Liver (tissue), 9 donors: ENCODE data around the gene IGDCC3. TPM values are rescaled to one million over a fixed set of nuclear protein-coding genes. Genes with fewer than 3 reads are reported as not detected.

ENCODE experiments used
- DNase-seq: peaks from one replicate; pipeline ENCODE4 v3.0.0-alpha.2; 2017; ENCODE audit warnings: low spot score
- H3K27ac ChIP-seq, 2 donors: one replicate each; pipeline ENCODE4 v1.7.0; 2013; ENCODE audit warnings: inconsistent platforms in 2 of 2, low read length in 2 of 2, control low read depth in 1 of 2, low read depth in 1 of 2, mild to moderate bottlenecking in 1 of 2
- H3K27me3 ChIP-seq, 4 donors: one replicate each; pipeline versions ENCODE4 v1.6.1 to v1.7.0; 2013; ENCODE audit warnings: low read length in 3 of 4, inconsistent platforms in 1 of 4, mild to moderate bottlenecking in 1 of 4, moderate library complexity in 1 of 4; ENCODE audit not compliant: control insufficient read depth in 4 of 4, insufficient read depth in 4 of 4
- H3K36me3 ChIP-seq, 4 donors: one replicate each; pipeline versions ENCODE4 v1.6.1 to v1.7.0; 2013; ENCODE audit warnings: low read length in 3 of 4, mild to moderate bottlenecking in 3 of 4, low read depth in 1 of 4, moderate library complexity in 1 of 4; ENCODE audit not compliant: control insufficient read depth in 4 of 4, insufficient read depth in 3 of 4
- H3K4me1 ChIP-seq, 4 donors: one replicate each; pipeline versions ENCODE4 v1.6.1 to v1.7.0; 2013; ENCODE audit warnings: low read length in 3 of 4, mild to moderate bottlenecking in 3 of 4, moderate library complexity in 1 of 4; ENCODE audit not compliant: control insufficient read depth in 4 of 4, insufficient read depth in 4 of 4
- H3K4me3 ChIP-seq, 3 donors: one replicate each; pipeline versions ENCODE4 v1.6.1 to v1.7.0; 2013; ENCODE audit warnings: low read length in 3 of 3, control low read depth in 1 of 3, low read depth in 1 of 3, mild to moderate bottlenecking in 1 of 3
- H3K9ac ChIP-seq, 2 donors: one replicate each; pipeline ENCODE4 v1.7.0; 2013; ENCODE audit warnings: low read length in 2 of 2, mild to moderate bottlenecking in 2 of 2, moderate library complexity in 2 of 2, control low read depth in 1 of 2, low read depth in 1 of 2
- H3K9me3 ChIP-seq, 4 donors: one replicate each; pipeline versions ENCODE4 v1.6.1 to v1.7.0; 2013; ENCODE audit warnings: low read length in 3 of 4; ENCODE audit not compliant: control insufficient read depth in 4 of 4
- EGR1 ChIP-seq, 2 donors: IDR thresholded peaks; 2 replicates each; pipeline ENCODE4 v1.6.1; 2016 to 2018; ENCODE audit warnings: antibody characterized with exemption in 2 of 2, low read depth in 2 of 2
- FOXA1 ChIP-seq: IDR thresholded peaks from 2 replicates; pipeline ENCODE4 v1.6.1; 2016; ENCODE audit warnings: antibody characterized with exemption
- FOXA2 ChIP-seq: IDR thresholded peaks from 2 replicates; pipeline ENCODE4 v1.6.1; 2016; ENCODE audit warnings: antibody characterized with exemption
- GABPA ChIP-seq, 2 donors: IDR thresholded peaks in 1 of 2; conservative IDR thresholded peaks in 1 of 2; 2 replicates each; pipeline ENCODE4 v1.6.1; 2016; ENCODE audit warnings: antibody characterized with exemption in 2 of 2, mild to moderate bottlenecking in 1 of 2, moderate library complexity in 1 of 2
- HNF4A ChIP-seq, 2 donors: conservative IDR thresholded peaks; 2 replicates each; pipeline ENCODE4 v1.6.1; 2016; ENCODE audit warnings: antibody characterized with exemption in 2 of 2, mild to moderate bottlenecking in 2 of 2
- HNF4G ChIP-seq: IDR thresholded peaks from 2 replicates; pipeline ENCODE4 v1.6.1; 2016; ENCODE audit warnings: antibody characterized with exemption
- JUND ChIP-seq, 2 donors: IDR thresholded peaks; 2 replicates each; pipeline ENCODE4 v1.6.1; 2016; ENCODE audit warnings: antibody characterized with exemption in 2 of 2
- NR2F2 ChIP-seq: IDR thresholded peaks from 2 replicates; pipeline ENCODE4 v1.6.1; 2016; ENCODE audit warnings: antibody characterized with exemption
- RAD21 ChIP-seq, 2 donors: IDR thresholded peaks; 2 replicates each; pipeline ENCODE4 v1.6.1; 2016; ENCODE audit warnings: antibody characterized with exemption in 2 of 2, mild to moderate bottlenecking in 2 of 2
- RXRA ChIP-seq, 2 donors: IDR thresholded peaks; 2 replicates each; pipeline ENCODE4 v1.6.1; 2017 to 2018; ENCODE audit warnings: antibody characterized with exemption in 2 of 2, mild to moderate bottlenecking in 1 of 2
- SP1 ChIP-seq: IDR thresholded peaks from 2 replicates; pipeline ENCODE4 v1.6.1; 2018; ENCODE audit warnings: antibody characterized with exemption, mild to moderate bottlenecking
- TAF1 ChIP-seq: conservative IDR thresholded peaks from 2 replicates; pipeline ENCODE4 v1.6.1; 2016; ENCODE audit warnings: antibody characterized with exemption, mild to moderate bottlenecking
- YY1 ChIP-seq: IDR thresholded peaks from 2 replicates; pipeline ENCODE4 v1.6.1; 2016; ENCODE audit warnings: antibody characterized with exemption, mild to moderate bottlenecking
- WGBS: extraction: QIAGEN DNeasy Blood & Tissue Kit; methylation state at CpG from one replicate; pipeline ENCODE4 v1.1.7; 2013; 5-methylcytosine and 5-hydroxymethylcytosine counted together
- polyA plus RNA-seq, 2 donors: library from polyadenylated mRNA; stranded (reverse) in 1 of 2; unstranded in 1 of 2; fragments of 200-250 nt in 1 of 2; fragments of >200 nt in 1 of 2; fragmentation: Nextera tagmentation in 1 of 2; extraction: Ambion mirVana in 1 of 2; gene quantifications; one replicate each; pipeline versions ENCODE4 v1.2.1 to v1.2.3, GENCODE V29; 2013 to 2015
- total RNA-seq, 2 donors: library from RNA; depleted of rRNA; stranded (reverse); fragments of >200 nt; gene quantifications; one replicate each; pipeline ENCODE4 v1.2.3, GENCODE V29; 2014
- TF ChIP-seq, protein P1 (sequence below): fragments of 150-350 bp; IDR thresholded peaks from 2 replicates; pipeline ENCODE4 v1.5.1; 2017; ENCODE audit warnings: improper control_type of control experiment, low read depth, low read length; ENCODE audit not compliant: missing input control
- TF ChIP-seq, protein P2 (sequence below): IDR thresholded peaks from 2 replicates; pipeline ENCODE4 v1.6.1; 2016; ENCODE audit warnings: antibody characterized with exemption
- TF ChIP-seq, protein P3 (sequence below): IDR thresholded peaks from 2 replicates; pipeline ENCODE4 v1.6.1; 2016; ENCODE audit warnings: antibody characterized with exemption, mild to moderate bottlenecking
- TF ChIP-seq, protein P4 (sequence below): IDR thresholded peaks from 2 replicates; pipeline ENCODE4 v1.6.1; 2016; ENCODE audit warnings: antibody characterized with exemption
- donor health status: healthy.
- donor health status: healthy.
- donor health status: healthy.
- donor health status: healthy.
- donor health status: healthy.

IGDCC3 gene
- total and polyA plus RNA-seq, 4 donors: 1.5 TPM; not detected in 3

DNA sequence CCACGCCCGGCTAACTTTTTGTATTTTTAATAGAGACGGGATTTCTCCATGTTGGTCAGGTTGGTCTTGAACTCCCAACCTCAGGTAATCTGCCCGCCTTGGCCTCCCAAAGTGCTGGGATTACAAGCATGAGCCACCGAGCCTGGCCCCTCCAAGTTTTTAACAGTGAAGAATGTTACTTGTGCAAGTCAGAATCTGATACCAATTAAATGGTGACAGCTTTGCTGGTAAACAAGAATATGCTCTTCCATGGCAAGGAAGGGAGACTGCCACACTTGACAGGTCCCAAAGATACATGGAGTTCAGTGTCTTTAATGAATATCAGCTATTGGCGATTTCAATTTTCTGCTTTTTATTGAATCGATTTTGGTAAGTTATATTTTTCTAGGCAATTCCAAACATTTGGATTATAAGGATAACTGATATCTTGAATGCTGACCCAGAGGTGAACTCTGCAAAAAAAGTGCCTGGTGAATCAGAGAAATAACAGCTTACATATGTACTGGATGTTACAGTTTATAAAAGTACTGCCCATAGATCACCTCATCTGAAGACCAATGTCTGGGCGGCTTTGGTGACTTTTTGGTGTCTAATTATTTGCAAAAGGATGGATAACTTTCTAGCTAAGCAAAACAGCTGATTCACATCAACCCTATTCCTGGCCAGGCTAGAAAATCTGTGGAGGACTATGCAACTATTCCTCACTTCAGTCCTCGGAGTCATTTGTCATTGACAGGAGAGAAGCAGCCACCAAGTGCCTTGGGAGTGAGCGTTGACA, 92.3 kb downstream of the IGDCC3 start:
- Histone ChIP-seq H3K27me3 (no peaks in the 10 kb centered on the region), H3K4me1 (peaks cover 0 to 16% (median 12%) of the 10 kb centered on the region in 4 donors), H3K4me3 (peak overlapping the region; percentile 70 to 74 (median 74)), H3K9ac (peak overlapping the region; percentile 33 to 62), H3K9me3 (no peaks in the 10 kb centered on the region), H3K27ac (peak overlapping the region; percentile 83 to 96), H3K36me3 (no peaks in the 10 kb centered on the region)
- TF ChIP-seq RXRA (IDR thresholded peaks at IDR 0.05): no peak
- no peak for TF ChIP-seq GABPA (IDR thresholded peaks at IDR 0.05 in 1 of 2, conservative IDR thresholded peaks at IDR 0.05 in 1 of 2)
- TF ChIP-seq HNF4G: no peak
- no peak for TF ChIP-seq JUND (IDR thresholded peaks at IDR 0.05)
- TF ChIP-seq EGR1 (IDR thresholded peaks at IDR 0.05; ENCODE audit: low read depth in 2 of 2): no peak
- TF ChIP-seq, protein P1, sequence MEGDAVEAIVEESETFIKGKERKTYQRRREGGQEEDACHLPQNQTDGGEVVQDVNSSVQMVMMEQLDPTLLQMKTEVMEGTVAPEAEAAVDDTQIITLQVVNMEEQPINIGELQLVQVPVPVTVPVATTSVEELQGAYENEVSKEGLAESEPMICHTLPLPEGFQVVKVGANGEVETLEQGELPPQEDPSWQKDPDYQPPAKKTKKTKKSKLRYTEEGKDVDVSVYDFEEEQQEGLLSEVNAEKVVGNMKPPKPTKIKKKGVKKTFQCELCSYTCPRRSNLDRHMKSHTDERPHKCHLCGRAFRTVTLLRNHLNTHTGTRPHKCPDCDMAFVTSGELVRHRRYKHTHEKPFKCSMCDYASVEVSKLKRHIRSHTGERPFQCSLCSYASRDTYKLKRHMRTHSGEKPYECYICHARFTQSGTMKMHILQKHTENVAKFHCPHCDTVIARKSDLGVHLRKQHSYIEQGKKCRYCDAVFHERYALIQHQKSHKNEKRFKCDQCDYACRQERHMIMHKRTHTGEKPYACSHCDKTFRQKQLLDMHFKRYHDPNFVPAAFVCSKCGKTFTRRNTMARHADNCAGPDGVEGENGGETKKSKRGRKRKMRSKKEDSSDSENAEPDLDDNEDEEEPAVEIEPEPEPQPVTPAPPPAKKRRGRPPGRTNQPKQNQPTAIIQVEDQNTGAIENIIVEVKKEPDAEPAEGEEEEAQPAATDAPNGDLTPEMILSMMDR: no peak
- no peak for TF ChIP-seq TAF1
- no peak for TF ChIP-seq HNF4A (conservative IDR thresholded peaks at IDR 0.05)
- no peak for TF ChIP-seq YY1
- TF ChIP-seq FOXA2: no peak
- TF ChIP-seq FOXA1: no peak
- TF ChIP-seq SP1: no peak
- no peak for DNase-seq
- 76% methylated on average over 10 of the region's 10 CpGs for whole genome bisulfite sequencing

DNA sequence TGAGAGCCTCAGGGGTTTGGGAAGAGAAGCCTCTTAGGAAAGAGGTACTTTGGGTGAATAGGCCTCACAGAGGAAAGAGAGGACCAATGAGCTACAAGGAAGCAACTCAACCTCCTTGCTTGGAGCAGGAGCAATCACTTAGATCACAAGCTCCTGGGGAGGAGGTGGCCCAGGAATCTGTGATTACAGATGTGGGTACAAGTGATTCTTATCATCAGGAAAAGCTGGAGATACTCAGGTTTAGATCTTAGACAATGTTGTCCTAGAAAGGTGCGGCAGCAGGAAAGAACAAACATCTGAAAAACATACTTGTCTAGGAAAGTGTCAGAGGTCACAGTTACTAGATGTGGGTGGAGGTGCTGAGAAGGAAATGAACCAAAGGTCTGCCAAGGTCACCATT, 99.3 kb downstream of the IGDCC3 start:
- Histone ChIP-seq H3K27me3 (no peaks in the 10 kb centered on the region), H3K4me3 (no peak overlapping the region), H3K4me1 (no peaks in the 10 kb centered on the region), H3K27ac (no peak overlapping the region), H3K36me3 (no peaks in the 10 kb centered on the region), H3K9ac (no peak overlapping the region), H3K9me3 (no peaks in the 10 kb centered on the region)
- no peak for TF ChIP-seq NR2F2
- TF ChIP-seq FOXA2: no peak
- no peak for TF ChIP-seq GABPA (IDR thresholded peaks at IDR 0.05 in 1 of 2, conservative IDR thresholded peaks at IDR 0.05 in 1 of 2)
- TF ChIP-seq, protein P1: no peak
- TF ChIP-seq HNF4A (conservative IDR thresholded peaks at IDR 0.05): no peak
- no peak for TF ChIP-seq TAF1
- no peak for TF ChIP-seq FOXA1
- no peak for TF ChIP-seq EGR1 (IDR thresholded peaks at IDR 0.05; ENCODE audit: low read depth in 2 of 2)
- TF ChIP-seq RXRA (IDR thresholded peaks at IDR 0.05): no peak
- TF ChIP-seq RAD21 (IDR thresholded peaks at IDR 0.05): no peak
- TF ChIP-seq, protein P2, sequence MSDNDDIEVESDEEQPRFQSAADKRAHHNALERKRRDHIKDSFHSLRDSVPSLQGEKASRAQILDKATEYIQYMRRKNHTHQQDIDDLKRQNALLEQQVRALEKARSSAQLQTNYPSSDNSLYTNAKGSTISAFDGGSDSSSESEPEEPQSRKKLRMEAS: no peak
- no peak for TF ChIP-seq YY1
- TF ChIP-seq, protein P3, sequence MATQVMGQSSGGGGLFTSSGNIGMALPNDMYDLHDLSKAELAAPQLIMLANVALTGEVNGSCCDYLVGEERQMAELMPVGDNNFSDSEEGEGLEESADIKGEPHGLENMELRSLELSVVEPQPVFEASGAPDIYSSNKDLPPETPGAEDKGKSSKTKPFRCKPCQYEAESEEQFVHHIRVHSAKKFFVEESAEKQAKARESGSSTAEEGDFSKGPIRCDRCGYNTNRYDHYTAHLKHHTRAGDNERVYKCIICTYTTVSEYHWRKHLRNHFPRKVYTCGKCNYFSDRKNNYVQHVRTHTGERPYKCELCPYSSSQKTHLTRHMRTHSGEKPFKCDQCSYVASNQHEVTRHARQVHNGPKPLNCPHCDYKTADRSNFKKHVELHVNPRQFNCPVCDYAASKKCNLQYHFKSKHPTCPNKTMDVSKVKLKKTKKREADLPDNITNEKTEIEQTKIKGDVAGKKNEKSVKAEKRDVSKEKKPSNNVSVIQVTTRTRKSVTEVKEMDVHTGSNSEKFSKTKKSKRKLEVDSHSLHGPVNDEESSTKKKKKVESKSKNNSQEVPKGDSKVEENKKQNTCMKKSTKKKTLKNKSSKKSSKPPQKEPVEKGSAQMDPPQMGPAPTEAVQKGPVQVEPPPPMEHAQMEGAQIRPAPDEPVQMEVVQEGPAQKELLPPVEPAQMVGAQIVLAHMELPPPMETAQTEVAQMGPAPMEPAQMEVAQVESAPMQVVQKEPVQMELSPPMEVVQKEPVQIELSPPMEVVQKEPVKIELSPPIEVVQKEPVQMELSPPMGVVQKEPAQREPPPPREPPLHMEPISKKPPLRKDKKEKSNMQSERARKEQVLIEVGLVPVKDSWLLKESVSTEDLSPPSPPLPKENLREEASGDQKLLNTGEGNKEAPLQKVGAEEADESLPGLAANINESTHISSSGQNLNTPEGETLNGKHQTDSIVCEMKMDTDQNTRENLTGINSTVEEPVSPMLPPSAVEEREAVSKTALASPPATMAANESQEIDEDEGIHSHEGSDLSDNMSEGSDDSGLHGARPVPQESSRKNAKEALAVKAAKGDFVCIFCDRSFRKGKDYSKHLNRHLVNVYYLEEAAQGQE: no peak
- TF ChIP-seq HNF4G: no peak
- TF ChIP-seq, protein P4, sequence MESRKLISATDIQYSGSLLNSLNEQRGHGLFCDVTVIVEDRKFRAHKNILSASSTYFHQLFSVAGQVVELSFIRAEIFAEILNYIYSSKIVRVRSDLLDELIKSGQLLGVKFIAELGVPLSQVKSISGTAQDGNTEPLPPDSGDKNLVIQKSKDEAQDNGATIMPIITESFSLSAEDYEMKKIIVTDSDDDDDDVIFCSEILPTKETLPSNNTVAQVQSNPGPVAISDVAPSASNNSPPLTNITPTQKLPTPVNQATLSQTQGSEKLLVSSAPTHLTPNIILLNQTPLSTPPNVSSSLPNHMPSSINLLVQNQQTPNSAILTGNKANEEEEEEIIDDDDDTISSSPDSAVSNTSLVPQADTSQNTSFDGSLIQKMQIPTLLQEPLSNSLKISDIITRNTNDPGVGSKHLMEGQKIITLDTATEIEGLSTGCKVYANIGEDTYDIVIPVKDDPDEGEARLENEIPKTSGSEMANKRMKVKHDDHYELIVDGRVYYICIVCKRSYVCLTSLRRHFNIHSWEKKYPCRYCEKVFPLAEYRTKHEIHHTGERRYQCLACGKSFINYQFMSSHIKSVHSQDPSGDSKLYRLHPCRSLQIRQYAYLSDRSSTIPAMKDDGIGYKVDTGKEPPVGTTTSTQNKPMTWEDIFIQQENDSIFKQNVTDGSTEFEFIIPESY: no peak
- TF ChIP-seq SP1: no peak
- 83% methylated on average over 1 of the region's 1 CpG for WGBS
- no peak for DNase-seq
